Measurements from ENCODE around the gene AIDA.
A peak's percentile ranks its signal among the peaks of the same experiment; 100 is the strongest.

Gene AIDA

DNA sequence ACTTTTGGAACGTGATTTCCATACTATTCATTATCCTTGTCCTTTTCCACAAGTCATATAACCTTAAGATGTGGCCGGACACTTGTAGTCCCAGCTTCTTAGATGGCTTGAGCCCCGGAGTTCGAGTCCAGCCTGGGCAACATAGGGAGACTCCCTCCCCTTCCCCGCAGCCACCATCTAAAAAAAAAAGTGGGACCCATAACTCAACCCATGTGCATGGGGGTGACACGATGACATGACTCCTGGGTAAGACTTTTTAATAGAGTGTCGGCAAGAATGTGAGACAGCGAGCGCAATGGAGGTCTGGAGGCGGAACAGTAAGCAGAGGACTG is 68.7 kb downstream of the AIDA start:
- peak; percentile 40 for DNase-seq

DNA sequence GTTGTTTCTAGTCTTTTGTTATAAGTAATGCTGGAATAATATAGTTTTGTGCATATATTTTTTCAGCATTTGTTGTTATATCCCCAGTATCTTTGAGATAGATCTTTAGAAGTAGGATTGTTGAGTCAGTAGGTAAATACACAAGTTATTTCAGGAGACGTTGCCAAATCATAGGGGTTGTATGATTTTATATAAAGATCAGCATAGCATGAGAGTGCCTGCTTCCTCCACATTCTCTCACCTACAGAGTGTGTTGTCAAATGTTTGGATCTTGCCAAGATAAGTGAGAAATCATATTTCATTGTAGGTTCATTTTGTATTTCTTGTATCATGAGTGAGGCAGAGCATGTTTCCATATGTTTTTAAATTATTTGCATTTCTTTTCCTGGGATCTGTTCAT is 69.8 kb downstream of the AIDA start:
- no peak for DNase-seq

DNA sequence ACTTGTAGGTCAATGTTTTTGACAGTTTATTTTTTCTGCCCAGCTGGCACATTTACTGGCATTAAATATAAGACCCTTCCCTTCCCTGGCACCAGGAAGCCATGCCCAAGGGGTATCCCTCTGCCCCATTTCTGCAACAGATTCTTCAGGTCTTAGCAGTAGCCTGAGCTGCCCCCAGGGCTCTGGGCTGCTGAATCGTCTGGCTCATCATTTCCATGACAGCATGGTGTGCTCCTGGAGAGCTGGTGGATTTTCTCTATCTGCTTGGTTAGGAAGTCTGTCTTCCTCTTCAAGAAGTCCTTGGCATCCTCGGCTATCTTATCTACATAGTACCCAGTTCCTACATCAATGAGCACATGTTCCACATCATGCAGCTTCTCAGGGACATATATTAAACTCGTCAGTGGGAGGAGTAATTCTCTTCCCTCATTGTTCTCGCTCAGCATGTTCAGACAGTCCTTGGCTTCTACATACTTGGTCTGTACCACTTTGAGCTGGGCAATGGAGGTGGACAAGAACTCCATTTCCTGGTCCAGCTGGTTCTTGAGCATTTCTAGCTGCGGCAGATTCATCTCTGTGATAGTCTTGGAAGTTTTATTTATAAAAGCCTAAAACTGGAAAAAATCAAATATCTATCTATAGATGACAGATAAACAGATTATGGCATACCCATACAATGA is 70.9 kb downstream of the AIDA start:
- DNase-seq = no peak

DNA sequence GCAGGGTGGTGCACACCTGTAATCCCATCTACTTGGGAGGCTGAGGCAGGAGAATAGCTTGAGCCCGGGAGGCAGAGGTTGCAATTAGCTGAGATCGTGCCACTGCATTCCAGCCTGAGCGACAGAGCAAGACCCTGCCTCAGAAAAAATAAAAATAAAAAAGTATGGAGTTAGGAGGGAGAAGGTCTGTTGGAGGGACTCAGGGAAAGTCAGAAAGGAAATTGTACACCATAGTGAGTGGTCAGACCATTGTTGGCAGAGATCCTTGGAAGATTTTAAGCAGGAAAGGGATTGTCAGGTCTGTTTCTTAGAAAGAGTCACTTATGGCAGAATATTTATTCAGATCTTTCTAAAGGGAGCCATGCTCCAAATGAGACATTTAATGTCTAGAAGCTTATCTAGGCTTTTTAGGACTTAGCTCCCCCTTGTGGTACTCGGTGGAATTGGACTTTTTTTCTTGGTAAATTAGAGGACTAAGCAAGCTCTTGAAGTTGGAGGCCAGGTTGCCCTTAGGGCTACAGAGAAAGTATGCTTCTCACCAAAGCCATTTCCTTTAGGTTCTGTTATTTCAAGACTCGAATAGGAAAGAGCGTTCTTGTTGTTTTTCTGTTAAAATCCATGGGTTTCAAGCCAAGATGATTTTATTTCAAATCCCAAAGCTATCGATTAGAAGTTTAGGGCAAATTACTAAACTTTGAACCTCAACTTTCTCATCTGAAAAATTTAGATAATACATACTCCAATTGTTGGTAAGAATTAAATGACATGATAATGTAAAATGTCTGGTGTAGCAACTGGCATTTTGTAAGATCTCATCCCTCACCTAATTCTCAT is 77.9 kb downstream of the AIDA start:
- DNase-seq = peak; percentile 88

DNA sequence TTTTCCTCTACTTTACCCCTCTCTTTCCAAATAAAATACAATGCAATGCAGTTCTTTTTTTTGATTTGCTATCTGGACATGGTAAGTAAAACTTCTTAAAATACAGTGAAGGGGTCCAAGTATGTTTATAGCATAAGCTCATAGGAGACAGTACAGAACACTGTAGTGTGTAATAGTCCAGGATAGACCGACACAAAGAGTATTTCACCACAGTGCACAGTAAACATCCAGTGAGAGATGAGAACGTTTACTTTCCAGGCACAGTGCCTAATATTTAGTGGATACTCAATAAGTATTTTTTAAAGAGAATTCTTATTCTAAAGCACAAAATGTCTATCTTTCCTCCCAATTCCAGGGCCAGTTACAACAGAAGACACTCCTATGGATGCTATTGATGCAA is 79.5 kb downstream of the AIDA start:
- DNase-seq = no peak

DNA sequence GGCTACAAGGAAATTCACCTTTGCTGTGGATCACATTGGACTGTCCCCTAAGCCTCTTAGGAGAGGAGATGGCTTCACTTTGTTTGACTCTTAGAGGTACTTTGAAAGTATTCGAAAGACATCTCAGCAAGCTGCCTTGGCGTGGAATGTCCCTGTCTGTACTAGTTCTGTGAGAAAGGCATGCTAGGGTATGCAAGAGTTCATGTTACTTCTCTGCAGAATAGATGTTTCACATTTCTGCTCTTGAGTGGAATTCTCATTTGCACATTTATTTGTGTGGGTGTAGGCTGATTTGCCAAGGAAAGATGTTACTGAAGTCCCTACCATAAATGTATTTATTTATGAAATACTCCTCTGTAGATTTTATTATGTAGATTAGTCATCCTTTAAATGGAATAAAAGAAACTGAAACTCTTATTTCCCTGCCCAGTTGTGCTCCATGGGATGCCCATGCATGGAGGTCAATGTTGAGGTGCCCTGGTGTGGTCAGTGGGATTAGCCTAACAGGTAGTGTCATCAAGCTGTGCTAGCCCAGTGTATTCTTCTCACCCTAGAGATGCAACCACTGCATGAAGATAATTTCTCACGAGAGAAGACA is 80.6 kb downstream of the AIDA start:
- DNase-seq = no peak

DNA sequence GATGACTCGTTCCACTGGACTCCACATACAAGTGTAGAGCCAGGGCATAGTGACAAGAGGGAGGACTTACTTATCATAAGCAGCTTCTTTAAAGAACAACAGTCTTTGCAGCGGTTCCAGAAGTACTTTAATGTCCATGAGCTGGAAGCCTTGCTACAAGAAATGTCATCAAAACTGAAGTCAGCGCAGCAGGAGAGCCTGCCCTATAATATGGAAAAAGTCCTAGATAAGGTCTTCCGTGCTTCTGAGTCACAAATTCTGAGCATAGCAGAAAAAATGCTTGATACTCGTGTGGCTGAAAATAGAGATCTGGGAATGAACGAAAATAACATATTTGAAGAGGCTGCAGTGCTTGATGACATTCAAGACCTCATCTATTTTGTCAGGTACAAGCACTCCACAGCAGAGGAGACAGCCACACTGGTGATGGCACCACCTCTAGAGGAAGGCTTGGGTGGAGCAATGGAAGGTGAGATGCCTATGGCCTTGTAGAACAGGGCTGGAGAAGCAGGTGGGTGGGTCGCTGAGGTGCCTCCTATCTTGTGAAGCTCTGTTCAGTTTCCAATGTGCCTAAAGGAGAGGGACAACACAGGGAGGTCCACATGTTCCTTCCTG is 82.3 kb downstream of the AIDA start:
- DNase-seq = no peak

DNA sequence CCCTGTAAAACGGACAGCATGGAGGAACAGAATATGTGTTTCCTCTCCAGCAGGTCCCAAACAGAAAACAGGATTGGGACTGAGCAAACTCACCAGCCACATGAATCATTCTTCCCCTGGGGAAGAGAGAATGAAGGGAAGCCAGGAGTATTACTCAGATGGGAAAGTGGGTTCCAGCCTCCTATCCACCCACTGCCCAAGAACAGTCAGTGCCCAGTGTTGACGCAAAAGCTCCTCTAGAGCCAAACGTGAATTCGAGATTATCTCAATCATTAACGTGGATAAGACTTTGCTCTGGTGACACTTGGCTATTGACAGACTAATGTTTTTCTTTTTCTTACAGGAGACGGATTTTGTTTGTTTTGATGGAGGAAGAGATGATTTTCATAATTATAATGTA is 85.1 kb downstream of the AIDA start:
- no peak for DNase-seq

DNA sequence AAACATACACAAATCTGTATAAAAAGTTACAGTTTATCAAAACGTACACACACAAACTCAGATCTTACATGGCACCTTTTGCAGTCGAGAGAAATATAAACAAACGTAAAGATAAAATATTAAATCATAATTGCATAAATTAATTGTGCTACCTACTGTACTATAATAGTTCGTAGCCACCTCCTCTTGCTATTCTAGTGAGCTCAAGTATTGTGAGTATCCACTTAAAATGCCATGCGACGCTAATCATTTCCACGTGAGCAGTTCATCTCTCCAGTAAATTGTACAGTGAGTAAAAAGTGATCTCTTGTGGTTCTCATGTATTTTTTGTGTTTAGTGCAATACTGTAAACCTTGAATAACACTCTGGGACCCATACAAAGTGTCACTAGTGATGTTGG is 88.1 kb downstream of the AIDA start:
- no peak for DNase-seq

DNA sequence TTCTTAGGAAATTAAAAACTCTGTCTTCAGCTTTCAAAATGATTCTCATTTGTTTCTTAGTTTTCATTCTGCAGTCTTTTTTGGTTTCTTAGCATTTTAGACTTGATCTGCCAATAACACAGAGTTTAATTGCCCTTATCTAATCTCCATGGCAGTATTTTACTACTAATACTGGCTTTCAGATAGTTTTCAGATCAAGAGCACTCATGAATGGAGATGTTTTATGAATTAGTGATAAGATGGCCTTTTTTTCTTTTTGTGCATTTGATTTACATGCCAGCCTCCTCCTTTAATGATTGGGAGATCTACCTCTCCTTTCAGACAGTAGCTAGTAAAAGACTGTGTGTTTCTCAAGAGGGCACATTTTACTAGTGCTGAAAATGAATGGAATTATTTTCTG is 88.8 kb downstream of the AIDA start:
- DNase-seq = no peak

DNA sequence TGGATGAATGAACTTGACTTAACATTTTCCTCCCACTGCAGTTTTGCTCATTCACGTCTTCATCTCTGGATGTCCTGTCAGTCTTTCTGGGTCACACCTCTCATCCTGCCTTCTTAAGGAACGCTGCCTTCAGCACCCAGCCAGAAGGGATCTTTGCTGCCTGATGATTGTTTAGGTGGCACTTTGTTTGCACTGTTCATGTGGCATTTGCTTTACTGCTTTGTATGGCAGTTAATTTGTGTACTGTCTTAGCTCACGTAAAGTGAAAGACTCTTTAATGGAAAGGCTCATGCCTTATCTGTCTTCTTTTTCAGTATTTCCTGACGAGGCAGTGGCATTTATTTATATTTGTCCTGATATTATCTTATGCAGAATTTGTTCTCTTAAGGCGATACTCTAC is 89.5 kb downstream of the AIDA start:
- DNase-seq = no peak

DNA sequence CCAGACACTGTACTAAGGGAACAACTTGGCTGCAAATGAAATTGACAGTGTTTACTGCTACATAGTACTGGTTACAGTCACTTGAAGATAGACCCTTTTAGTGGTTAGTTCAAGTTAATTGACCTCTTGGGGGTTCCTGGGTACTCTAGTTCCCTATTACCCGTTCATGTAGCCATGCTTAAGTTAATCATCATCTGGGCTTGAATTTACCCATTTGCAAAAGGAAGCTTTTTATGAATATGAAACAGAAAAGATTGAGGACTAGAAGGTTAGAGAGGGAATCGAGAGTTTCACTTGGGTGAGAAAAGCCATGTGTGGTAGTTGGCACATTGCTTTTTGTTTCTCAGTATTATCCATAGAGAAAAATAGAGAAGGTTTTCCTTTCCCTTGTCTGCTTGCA is 91.7 kb downstream of the AIDA start:
- DNase-seq = no peak

DNA sequence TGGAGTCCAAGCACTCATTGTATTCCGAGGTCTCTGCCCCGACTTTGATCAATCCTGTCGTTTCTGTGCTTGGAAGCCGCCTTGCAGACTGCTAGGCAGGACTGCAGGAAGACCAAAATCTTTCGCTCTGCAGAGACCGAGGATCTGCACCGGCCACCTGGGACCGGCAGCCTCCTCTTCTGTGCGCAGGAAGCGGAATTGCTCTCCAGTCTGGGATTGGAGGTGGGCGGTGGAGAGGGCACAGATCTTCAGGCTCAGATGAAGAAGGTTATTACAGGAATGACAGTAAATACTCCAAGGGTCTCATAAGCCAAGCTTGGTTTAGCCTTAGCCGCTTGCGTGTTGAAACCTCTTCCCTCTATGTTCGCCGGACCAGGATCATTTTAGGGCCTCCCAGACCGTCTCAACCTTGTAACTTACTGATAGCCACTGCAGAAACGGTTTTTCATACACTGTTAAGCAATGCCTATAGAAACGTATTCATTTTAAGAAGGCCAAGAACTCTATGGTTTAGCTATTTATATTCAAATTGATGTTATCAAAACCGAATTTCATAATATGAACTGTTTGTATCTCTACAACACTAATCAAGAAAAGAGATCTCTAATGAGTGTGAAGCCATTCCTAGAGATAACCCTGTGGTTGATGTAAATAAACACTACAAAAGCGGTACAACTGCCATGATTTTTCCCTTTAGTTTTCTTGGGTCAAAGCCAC is 93.3 kb downstream of the AIDA start:
- peak; percentile 28 for DNase-seq
